Activated CD8-positive, alpha-beta T cell treated with anti-CD3 and anti-CD28 coated beads for 36 hours (primary cell): ENCODE results near the gene BAZ1B. TPM values are rescaled to one million over a fixed set of nuclear protein-coding genes. Genes with fewer than 3 reads are reported as not detected.

Source experiments
- ATAC-seq: fragments of 200-7000 bp; cut with Tn5 transposase; one replicate; pipeline ENCODE4 v1.10.0; 2021; ENCODE audit warnings: mild to moderate bottlenecking, moderate library complexity
- CTCF ChIA-PET: fragments of 350-600 bp; sonication (Branson Sonifier 250); formaldehyde crosslinking; loops from one replicate; lab custom pipeline; 2021; ENCODE audit warnings: antibody characterized with exemption; lab: Charles Lee
- POLR2A ChIA-PET: fragments of 350-600 bp; sonication (Branson Sonifier 250); formaldehyde crosslinking; loops from one replicate; lab custom pipeline; 2021; ENCODE audit warnings: antibody characterized with exemption; lab: Charles Lee
- DNase-seq: peaks from one replicate; pipeline ENCODE4 v3.0.0-alpha.2; 2020
- H3K27ac Mint-ChIP-seq: one replicate; pipeline ENCODE4 v1.8.0; 2021; ENCODE audit warnings: mild to moderate bottlenecking, mixed read lengths
- H3K27me3 Mint-ChIP-seq: one replicate; pipeline ENCODE4 v1.8.0; 2021; ENCODE audit warnings: mixed read lengths
- H3K36me3 Mint-ChIP-seq: one replicate; pipeline ENCODE4 v1.8.0; 2021; ENCODE audit warnings: low read depth, mixed read lengths
- H3K4me1 Mint-ChIP-seq: one replicate; pipeline ENCODE4 v1.8.0; 2021; ENCODE audit warnings: low read depth, mixed read lengths
- H3K4me3 Mint-ChIP-seq: one replicate; pipeline ENCODE4 v1.8.0; 2021; ENCODE audit warnings: mild to moderate bottlenecking, moderate library complexity, mixed read lengths
- H3K9me3 Mint-ChIP-seq: one replicate; pipeline ENCODE4 v1.8.0; 2021; ENCODE audit warnings: mixed read lengths
- intact Hi-C: fragments of 100-400 bp; cut with micrococcal nuclease; formaldehyde crosslinking; loops from one replicate; pipeline ENCODE4 v1.10.0; 2022
- total RNA-seq, 2 experiments: library from RNA; stranded (reverse); gene quantifications; one replicate each; pipeline ENCODE4 v1.2.3, GENCODE V29; 2021
- TF ChIP-seq, protein P1 (sequence below): fragments of 200-600 bp; IDR thresholded peaks from one replicate; pipeline ENCODE4 v1.8.0; 2022; ENCODE audit warnings: antibody characterized with exemption, mild to moderate bottlenecking

The BAZ1B gene
- total RNA-seq, 2 experiments from 2014 or later = 82.4 to 82.6 TPM

DNA sequence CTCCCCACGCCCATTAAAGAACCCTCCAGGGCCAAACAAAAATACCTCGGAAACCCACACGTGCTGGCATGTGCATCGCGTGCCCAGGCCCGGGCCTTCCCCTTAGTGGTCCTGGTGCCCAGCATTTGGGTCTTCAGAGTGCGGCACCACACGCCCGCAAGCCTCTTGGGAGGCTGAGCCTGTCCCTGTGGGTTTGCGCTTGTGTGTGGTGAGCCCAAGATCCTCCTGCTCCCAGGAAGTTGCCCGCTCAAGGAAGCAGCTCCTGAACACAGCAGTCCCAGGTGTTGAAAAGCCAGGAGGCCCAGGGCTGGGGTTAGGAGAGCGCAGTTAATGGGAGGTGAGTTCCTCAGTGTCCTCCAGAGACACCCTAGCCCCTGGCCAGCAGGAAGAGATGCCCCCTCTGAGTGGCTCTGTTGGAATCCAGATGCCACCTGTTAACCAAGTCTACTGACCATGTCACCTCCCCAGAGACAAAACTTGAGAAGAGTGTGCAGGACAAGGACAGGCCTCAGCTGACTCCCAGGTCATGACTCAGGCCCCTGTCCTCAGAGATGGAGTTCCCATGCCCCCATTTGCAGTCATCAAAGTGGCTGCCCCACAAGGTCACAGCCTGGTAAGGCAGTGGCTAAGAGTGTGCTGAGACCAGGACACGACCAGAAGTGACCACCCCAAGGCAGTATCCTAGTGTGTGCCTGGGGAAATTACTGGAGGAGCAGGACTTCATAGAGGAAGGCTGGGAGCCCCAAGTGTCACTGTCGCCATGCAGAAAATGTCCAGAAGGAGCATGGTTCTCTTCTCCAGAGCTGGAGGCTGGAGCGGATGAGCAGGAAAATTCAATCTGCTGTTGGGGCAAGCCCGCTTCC is 83.3 kb downstream of the BAZ1B start:
- Mint-ChIP-seq H3K27ac (no peak overlapping the region), H3K9me3 (peaks cover 3% of the 10 kb centered on the region), H3K27me3 (peaks cover 3% of the 10 kb centered on the region), H3K4me3 (no peak overlapping the region), H3K36me3 (peaks cover 23% of the 10 kb centered on the region), H3K4me1 (no peaks in the 10 kb centered on the region)
- intact Hi-C loops = no loop called here
- TF ChIP-seq, protein P1, sequence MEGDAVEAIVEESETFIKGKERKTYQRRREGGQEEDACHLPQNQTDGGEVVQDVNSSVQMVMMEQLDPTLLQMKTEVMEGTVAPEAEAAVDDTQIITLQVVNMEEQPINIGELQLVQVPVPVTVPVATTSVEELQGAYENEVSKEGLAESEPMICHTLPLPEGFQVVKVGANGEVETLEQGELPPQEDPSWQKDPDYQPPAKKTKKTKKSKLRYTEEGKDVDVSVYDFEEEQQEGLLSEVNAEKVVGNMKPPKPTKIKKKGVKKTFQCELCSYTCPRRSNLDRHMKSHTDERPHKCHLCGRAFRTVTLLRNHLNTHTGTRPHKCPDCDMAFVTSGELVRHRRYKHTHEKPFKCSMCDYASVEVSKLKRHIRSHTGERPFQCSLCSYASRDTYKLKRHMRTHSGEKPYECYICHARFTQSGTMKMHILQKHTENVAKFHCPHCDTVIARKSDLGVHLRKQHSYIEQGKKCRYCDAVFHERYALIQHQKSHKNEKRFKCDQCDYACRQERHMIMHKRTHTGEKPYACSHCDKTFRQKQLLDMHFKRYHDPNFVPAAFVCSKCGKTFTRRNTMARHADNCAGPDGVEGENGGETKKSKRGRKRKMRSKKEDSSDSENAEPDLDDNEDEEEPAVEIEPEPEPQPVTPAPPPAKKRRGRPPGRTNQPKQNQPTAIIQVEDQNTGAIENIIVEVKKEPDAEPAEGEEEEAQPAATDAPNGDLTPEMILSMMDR = no peak
- CTCF ChIA-PET = interaction anchor here (1.0 kb wide), 1 partner anchor 13 kb away, joined by 4 read pairs; no protein-coding TSS in a partner anchor
- POLR2A ChIA-PET = interaction anchor here (1.0 kb wide), 1 partner anchor 13 kb away, joined by 3 read pairs; no protein-coding TSS in a partner anchor
- ATAC-seq = no peak
- no peak for DNase-seq

DNA sequence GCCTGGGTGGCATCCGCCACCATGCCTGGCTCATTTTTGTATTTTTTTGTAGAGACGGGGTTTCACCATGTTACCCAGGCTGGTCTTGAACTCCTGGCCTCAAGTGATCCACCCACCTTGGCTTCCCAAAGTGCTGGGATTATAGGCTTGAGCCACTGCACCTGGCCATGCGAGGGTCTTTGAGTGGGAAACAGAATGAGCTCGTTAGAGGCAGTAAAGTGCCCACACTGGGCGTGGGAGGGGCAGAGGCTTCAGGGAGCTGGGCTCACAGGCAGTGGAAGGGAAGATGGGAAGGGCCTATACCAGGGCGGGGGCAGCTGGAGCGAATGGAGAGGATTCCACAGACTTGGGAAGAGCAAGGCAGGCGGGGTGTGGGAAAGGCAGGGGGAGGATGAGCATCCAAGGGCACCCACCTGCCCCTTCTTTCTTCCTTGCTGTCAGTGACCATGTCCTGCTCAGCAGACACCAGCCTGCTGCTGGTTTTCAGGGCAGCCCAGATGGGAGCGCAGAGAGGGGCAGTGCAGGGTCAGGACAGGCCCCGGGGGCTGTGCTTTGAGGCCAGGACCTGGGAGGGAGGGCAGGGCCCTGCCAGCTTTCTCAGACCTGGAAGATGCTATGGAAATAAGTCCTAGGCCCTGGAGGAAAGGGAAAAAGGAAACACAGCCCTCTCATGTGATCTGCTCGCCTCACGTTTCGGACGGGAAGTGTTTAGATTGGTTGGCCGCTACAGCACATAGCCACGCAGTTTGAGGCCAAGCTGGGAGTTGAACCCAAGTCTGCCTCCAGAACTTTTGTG is 84.3 kb downstream of the BAZ1B start:
- intact Hi-C loops = no loop called here
- POLR2A ChIA-PET = no interaction called here

DNA sequence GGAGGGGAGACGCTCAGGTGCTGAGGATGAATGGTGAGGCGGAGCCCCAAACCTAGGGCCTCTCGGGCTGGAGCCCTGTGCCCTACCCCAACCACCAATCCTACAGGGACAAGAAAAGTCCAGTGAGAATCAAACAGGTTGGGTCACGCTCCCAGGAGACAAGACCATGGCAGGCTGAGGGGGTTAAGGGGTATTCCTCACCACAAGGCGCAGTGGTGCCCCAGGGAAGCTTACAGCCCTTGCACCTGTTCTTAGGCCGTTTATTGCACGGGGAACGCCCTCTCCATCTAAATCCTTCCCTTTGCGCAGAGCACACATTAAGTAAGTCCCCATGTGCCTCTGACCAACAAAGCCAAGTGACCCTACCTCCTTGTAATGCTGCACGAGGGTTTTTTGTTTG is 85.0 kb downstream of the BAZ1B start:
- Mint-ChIP-seq H3K4me1 (no peaks in the 10 kb centered on the region), H3K27me3 (peaks cover 3% of the 10 kb centered on the region), H3K4me3 (no peak overlapping the region), H3K36me3 (peaks cover 10% of the 10 kb centered on the region), H3K9me3 (peaks cover 3% of the 10 kb centered on the region), H3K27ac (no peak overlapping the region)
- CTCF ChIA-PET = interaction anchor here (2.2 kb wide), 1 partner anchor 15 kb away, joined by 7 read pairs; no protein-coding TSS in a partner anchor
- POLR2A ChIA-PET = no interaction called here
- intact Hi-C loops = no loop called here
- no peak for ATAC-seq
- TF ChIP-seq, protein P1 = no peak
- DNase-seq = no peak

More for the DNA sequence above, 84.3 kb downstream of the BAZ1B start:
- TF ChIP-seq, protein P1 = no peak
- peaks cover 3% of the 10 kb centered on the region for H3K9me3 Mint-ChIP-seq
- peaks cover 17% of the 10 kb centered on the region for H3K36me3 Mint-ChIP-seq
- CTCF ChIA-PET = interaction anchor here (2.2 kb wide), 1 partner anchor 14 kb away, joined by 7 read pairs; no protein-coding TSS in a partner anchor
- H3K4me3 Mint-ChIP-seq = no peak overlapping the region
- ATAC-seq = no peak
- peaks cover 3% of the 10 kb centered on the region for H3K27me3 Mint-ChIP-seq
- DNase-seq = no peak
- H3K27ac Mint-ChIP-seq = no peak overlapping the region
- H3K4me1 Mint-ChIP-seq = no peaks in the 10 kb centered on the region

DNA sequence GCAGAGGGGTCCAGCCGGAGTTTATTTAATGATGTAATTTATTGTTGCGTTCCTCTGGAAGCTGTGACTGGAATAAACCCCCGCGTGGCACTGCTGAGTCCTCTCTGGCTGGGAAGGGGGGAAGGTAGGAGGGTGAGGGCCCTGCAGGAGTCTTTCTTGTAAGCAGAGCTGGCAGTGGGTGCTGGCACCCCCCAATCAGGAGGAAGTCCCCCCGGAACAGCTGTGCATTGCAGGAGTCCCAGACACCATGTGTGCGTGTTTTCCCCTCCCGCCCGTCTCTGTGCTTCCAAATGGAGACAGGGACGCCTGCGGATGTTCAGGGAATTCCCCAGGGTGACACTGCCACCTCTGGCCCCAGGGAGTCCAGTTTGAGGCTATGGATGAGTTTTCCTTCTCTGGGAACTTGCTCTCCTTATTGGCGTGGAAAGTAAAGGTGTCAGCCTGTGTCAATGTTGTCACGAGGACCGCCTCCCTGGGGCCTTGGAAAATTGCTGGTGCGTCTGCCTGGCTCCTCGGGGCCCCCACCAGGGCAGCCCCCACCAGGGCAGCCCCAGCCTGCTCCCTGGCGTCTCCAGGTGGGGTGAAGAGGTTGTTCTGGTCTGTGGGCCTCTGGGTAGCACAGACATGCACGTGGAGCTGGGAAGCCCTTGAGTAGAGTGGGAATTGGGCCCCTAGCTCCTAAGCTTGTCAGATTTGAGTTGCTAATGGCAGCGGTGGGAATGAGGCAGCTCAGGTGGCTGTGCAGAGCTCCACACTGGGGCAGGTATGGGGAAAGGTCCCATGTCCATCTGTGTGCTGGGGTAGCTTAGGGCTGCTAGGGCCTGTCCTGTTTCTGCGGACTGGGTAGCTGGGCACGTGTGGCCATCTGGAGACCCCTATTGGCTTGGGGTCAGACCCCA is 85.8 kb downstream of the BAZ1B start:
- TF ChIP-seq, protein P1 = no peak
- Mint-ChIP-seq H3K4me3 (no peak overlapping the region), H3K27me3 (peaks cover 3% of the 10 kb centered on the region), H3K27ac (no peak overlapping the region), H3K36me3 (peaks cover 9% of the 10 kb centered on the region), H3K9me3 (peaks cover 3% of the 10 kb centered on the region), H3K4me1 (no peaks in the 10 kb centered on the region)
- ChIA-PET CTCF (interaction anchor here (1.2 to 2.2 kb wide), 2 partner anchors 16 to 113 kb away, joined by 5 to 7 read pairs; no protein-coding TSS in a partner anchor), POLR2A (interaction anchor here (0.8 kb wide), 1 partner anchor 85 kb away, joined by 3 read pairs; the partner anchor contains the start of gene BAZ1B)
- no peak for ATAC-seq
- DNase-seq = no peak
- intact Hi-C loops = no loop called here
